Renal pelvis (tissue), 4 donors: ENCODE results near the gene HES4. TPM values are rescaled to one million over a fixed set of nuclear protein-coding genes. Genes with fewer than 3 reads are reported as not detected.
A peak's percentile ranks its signal among the peaks of the same experiment; 100 is the strongest.
"Not testable (repeated sequence)": the region's sequence is repeated elsewhere in the genome, so short reads cannot be mapped to it uniquely, and the experiment has no call there.

Experiments used
- DNase-seq: peaks from one replicate; pipeline ENCODE4 v3.0.0-alpha.2; 2013
- polyA plus RNA-seq, 3 donors: library from polyadenylated mRNA; unstranded; fragments of 120-200 nt; gene quantifications; one replicate each; pipeline ENCODE4 v1.2.1, GENCODE V29; 2013; ENCODE audit not compliant: insufficient read length in 3 of 3

Gene HES4
- polyA plus RNA-seq, 3 donors = 33.1 to 47.9 (median 43.2) TPM

- DNase-seq = no peak
Measured at GRCh38 chr1:984476-984814, 15.5 kb downstream of the HES4 start.

DNA sequence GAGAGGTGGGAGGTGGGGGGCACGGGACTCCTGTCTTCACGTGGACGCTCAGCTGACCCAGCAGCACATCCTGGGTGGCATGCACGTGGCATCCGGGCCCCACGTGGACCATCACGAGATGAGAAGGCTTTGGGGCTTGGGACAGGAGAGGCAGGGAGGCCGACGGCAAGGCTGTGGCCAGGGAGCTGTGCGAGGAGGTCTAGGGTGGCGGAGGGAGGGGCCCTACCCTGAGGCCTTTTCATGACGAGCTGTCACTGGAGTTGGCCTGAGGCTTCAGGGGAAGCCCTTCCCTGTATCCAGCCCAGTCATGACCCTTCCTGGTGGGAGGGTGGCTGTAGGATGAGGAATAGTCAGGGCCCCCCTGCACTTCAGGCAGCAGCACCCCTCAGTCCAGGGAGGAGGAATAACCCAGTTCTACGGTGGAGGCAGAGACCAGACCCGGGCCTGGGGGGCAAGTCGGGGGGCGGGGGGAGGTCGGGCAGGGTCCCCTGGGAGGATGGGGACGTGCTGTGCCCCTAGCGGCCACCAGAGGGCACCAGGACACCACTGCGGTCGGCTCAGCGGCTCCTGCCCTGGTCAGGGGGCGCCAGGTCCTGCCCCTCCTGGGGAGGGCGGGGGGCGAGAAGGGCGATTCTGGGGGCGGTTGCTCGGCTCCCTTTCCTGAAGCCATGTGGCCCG, 16.0 kb downstream of the HES4 start:
- DNase-seq = no peak

DNA sequence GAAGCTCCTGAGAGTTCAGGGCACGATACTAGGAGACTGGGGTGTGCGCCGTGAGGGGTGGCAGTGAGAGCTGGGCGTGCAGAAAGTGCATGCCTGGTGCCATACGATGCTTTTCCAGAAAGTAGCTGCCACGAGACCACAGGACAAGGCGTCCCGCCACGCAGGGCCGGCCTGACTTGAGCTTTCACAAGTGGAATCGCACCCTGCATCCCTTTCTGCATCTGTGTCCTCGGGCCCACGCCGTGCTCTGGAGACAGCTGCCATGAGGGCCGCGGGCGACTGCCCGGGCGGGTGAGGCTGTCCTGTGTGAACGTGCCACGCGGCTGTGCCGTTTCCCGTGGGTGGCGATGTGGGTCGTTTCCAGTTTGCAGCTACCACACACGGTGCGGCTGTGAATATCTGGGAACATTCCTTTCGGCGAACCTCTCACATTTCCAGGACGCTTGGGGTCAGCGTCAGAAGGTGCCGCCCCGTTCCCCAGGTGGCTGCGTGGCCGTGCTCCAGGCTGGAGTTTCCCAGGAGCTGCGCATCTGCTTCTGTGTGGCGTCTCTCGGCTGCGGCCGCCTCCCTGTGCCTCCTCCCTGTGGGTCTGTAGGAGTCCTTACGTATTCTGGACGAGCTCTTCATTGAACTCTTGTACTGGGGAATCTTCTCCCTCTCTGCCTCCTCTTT, 17.0 kb downstream of the HES4 start:
- no peak for DNase-seq

DNA sequence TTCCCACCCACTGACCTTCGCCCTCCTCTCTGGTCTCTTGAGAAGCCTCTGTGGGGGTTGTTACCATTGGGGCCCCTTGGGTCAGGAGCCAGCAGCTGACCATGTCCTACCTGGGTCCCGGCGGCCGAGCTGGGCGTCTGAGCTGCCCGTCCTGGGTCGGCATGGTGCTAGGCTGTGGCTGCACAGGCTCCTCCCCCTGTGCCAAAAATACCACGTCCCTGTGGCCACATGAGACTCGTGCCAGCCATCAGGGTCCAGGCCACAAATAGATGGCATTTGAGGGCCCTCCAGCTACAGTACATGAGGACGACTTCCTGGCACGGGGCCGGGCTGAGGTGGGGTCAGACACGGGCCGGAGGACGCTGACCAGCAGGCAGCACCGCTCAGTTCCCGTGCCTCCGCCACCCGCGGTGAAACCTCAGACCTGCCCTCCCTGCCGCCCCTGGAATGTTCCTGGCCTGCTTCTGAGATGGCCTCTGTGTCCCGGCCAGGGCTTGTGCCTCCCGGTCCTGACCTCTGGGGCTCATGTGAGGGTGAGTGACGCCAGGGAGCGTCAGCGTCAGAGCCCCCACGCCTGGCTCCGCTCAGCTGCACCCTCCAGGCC, 17.8 kb downstream of the HES4 start, which contains the start of gene PERM1:
PERM1 (minus strand) TSS at position 139 of the 604 bp plus-strand sequence. CDS start 1,064 bp downstream, outside the sequence.
- no peak for DNase-seq

DNA sequence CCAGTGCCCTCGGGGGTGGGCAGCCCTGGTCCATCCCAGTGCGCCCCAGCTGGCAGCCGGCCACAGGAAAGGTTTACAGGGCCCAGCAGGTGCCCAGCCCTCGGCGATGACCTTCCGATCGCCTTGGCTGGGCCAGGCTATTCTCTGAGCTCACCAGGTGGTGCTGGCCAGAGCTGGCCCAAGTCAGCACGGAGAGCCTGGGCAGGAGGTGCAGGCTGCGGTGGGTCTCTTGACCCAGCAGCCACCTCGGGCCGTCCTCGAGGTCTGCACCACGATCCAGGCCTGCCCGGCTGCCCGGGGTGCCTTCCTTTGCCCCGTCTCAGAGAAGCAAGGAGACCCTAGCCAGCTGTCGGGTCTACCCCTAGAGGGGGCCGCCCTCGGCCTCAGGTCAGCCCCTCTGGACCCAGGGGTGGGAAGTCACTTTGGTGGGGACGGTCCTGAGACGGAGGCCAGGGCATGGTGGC, 18.4 kb downstream of the HES4 start:
- DNase-seq = no peak

DNA sequence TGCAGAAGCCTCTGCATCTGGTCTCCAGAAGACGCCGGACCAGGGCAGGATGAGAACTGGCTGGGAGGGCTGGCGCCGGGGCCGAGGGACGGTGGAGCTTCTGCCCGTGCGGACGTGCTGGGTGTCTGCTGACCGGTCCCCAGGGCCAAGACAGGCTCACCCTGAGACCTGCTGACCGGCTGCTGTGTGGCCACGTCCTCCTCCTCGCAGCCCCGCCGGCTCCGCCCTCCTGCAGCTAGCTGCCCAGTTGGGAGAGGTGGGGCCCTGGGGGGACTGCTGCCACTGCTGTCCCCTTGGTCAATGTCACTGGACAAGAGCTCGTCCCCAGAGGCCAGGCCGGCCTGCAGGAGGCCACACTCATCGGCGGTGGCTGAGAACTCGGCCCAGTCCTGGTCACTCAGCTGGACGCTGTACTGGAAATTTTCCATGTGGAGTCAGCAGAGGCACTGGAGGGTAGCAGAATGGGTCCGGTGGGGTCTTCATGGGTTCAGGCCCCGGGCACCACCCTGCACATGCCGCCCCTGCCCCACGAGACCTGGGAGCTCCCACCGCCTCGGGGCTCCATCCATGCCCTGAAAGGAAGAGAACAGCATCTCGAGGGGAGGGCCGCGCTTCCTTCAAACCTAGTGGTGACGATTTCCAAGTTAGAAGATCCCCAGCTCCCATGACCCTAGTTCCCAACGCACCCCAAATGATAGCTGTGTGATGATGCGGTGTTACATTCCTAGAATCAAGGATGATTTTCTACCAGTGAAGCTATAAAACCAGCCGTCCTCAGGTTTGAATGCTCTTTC, 19.1 kb downstream of the HES4 start:
- DNase-seq = no peak

DNA sequence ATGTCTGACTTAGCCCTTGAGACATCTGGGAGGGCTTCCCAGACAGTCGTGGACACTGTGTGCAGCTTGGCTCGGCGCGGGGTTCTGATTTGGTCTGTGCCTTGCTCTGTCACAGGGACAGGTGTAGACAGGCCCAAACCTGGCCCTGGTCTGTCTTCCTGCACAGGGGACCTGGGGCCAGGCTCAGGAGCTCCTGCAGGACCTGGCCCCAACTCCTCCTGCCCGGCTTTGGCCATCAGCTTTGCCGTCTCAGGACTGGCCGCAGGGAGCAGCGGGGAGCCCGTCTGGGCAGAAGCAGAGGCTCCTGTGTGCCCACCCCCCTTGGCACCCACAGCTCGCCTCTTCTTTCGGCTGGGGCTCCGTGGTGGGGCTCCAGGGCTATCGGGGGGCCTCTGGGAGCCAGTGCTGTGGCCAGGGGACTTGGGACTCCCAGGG, 19.7 kb downstream of the HES4 start:
- DNase-seq = no peak

DNA sequence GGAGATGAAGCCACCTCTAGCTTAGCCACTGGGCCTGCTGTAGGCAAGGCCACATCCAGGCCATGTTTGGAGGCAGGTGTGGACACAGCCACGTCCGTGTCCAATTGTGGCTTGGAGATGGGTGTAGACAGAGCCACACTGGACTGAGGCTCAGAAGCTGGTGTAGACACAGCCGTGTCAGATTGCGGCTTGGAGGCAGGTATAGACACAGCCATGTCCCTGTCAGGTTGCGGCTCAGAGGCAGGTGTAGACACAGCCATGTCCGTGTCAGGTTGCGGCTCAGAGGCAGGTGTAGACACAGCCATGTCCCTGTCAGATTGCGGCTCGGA, 20.2 kb downstream of the HES4 start:
- no peak for DNase-seq

DNA sequence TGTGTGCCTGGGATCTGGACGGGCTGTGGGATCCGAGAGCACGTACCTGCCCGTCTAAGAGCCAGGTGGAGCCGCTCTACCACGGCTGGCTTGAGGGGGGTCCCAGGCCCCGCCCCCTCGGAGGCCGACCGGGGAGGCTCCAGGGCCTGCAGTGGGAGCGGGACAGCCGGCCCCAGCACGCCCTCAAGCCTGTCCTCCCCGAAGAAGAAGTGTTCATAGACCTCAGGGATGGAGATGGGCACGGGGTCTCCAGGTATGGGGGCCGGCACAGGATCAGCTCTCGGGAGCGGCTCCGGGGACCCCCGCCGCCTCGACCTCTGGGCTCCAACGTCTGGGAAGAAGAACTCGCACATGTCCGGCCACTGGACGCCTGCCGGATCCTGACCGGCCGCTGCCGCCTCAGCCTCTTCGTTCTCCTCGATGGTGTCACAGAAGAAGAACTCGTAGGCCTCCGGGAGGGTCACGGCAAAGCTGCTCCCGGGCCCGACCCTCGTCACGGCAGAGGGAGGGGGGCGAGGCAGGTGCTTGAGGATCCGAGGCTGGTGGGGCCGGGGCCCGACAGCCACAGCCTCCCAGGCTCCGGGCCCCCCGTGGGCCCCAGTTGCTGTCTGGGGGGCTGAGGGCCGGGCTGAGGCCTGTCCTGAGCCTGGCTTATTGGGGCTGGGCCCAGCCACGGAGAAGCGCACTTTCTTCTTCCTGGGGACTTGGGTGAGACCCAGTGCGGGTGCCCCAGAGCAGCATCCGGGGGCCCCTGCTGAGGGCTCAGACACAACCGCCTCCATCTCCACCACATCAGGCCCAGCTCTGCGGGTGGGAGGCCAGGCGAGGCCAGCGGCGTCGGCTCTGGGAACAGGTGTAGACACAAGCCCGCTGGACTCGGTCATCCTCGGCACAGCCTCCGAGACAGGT, 20.8 kb downstream of the HES4 start:
- no peak for DNase-seq

DNA sequence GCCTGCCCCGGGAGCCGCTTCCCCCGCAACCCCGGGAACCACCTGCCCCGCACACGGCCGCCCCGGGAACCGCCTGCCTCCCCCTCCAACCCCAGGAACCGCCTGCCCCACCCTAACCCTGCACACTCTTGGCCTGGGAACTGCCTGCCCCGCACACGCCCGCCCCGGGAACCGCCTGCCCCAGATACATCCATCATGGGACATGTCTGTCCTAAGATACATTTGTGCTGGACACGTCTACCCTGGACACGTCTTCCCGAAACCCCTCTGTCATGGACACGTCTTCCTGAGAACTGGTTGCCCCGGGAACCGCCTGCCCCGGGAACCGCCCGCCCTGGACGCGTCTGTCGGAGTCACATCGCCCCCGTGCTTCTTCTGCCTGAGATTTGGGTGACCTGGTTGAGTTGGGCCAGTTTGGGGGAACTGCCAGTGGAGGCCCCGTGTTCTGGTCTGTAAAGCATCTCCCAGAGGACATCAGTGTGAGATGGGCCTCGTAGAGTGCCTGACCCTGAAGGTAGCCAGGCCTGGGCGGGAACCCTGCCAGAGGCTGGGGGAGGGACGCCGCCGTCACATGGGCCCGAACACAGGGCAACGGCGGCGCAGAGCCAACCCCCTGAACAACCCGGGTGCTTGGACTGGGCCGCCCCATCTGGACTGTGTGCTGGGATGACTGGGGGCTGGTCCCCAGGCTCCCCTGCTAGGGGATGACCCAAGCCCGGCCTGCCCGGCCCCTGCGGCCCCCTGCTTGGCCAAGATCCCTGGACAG, 21.6 kb downstream of the HES4 start:
- DNase-seq = no peak

- not testable (repeated sequence) for DNase-seq
Measured at GRCh38 chr1:976791-977190, 23.1 kb downstream of the HES4 start.

GRCh38 chr1:975896-976683, 23.8 kb downstream of the HES4 start:
- DNase-seq = peak; percentile 51

GRCh38 chr1:975365-975764, 24.5 kb downstream of the HES4 start:
- DNase-seq = no peak

DNA sequence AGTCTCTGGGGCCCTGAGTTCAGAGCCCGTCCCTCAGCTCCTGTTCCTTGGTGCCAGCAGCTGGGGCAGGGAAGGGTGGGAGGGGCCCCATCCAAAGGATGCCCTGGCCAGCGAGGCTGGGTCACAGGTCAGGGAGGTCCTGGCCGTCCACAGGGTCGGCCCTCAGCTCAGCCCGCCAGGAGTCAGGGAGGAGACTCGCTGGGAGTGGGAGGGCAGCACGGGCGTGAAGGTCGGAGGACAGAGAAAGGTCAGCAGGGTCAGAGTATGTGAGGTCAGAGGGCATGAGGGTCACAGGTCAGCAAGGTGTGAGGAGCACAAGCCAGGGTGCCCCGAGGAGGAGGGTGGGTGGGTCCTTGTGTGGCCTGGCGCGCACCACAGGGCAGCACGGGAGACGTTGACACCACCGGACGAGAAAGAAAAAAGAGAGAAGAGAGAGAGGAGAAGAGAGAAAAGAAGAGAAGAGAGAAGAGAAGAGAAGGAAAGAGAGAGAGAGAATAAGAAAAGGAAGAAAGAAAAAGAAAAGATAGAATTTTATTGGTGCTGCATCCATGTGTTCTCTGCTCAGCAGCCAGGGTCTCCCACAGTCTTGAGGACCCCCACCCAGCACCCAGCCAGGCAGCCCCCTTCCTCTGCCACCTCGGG, 25.1 kb downstream of the HES4 start:
- no peak for DNase-seq

DNA sequence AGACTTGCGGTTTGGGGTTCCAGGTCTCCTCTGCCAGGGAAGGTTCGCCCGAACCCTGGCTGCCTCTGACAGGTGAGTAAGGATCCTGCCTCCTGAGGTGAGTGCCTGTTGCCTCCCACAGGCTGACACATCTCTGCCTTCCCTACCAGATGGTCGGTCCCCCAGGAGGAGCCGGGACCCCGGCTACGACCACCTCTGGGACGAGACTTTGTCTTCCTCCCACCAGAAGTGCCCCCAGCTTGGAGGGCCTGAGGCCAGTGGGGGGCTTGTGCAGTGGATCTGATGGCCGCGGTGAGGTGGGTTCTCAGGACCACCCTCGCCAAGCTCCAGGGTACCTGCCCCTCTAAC, 25.6 kb downstream of the HES4 start:
- DNase-seq = no peak

DNA sequence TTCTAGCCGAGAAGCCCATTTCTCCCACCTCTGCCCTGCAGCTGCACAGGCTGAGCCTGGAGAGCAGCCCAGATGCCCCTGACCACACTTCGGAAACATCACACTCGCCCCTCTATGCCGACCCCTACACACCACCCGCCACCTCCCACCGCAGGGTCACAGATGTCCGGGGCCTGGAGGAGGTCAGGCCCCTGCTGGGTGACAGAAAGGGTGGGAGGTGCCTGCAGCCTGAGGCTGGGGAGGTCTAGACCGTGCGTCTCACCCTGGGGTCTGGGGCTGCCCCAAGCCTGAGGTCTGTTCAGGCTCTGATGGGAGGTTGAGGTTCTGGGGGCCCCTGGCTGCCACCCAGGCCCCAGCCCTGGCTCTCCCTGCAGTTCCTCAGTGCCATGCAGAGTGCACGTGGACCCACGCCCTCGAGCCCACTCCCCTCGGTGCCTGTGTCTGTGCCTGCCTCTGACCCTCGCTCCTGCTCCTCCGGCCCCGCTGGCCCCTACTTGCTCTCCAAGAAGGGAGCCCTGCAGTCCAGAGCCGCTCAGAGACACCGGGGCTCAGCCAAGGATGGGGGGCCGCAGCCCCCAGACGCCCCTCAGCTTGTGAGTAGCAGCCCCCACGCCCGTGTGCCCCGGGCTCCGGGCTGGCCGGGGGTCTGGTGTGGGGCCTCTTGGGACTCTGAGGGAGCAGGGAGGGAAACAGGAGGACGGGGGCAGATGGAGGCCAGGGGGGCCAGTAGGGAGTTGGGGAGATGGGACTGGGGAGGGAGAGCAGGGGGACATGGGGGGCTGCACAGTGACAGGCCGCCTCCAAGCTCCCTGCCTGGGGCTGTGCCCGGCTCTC, 26.2 kb downstream of the HES4 start:
- DNase-seq = no peak

- no peak for DNase-seq
Measured at GRCh38 chr1:972726-973458, 27.0 kb downstream of the HES4 start.
